Stimulated activated CD8-positive, alpha-beta memory T cell treated with anti-CD3 and anti-CD28 coated beads, Interleukin-4, amount 100 ng/mL, for 24 hours (primary cell): ENCODE measurements around the gene CYRIA.

ENCODE experiments used
- DNase-seq: peaks from one replicate; pipeline ENCODE4 v3.0.0-alpha.2; 2020; ENCODE audit warnings: low read depth

Gene CYRIA

GRCh38 chr2:16629770-16630169 lies 35.9 kb downstream of the CYRIA start:
- no peak for DNase-seq

GRCh38 chr2:16629044-16629443 lies 36.6 kb downstream of the CYRIA start:
- DNase-seq, result no peak

DNA sequence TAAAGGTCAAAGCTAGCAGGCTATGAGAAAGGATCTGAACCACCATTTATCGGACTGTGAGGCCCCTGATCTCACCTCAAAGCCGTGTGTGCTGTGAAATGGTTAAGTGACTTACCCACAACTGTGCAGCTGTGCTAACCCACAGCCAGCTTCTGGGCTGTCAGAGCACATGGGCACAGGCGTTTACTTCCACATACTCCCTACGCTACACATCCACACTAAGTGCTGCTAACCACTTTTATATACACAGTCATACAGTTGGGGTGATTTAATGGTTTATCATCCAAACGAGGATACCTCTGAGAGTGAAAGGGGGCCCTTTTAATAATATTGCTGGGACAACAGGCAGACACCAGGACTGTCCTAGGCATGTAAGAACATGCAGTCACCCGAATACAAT lies 37.3 kb downstream of the CYRIA start:
- DNase-seq, result no peak

- DNase-seq, result no peak
Observed at GRCh38 chr2:16626997-16627605, 38.5 kb downstream of the CYRIA start.

DNA sequence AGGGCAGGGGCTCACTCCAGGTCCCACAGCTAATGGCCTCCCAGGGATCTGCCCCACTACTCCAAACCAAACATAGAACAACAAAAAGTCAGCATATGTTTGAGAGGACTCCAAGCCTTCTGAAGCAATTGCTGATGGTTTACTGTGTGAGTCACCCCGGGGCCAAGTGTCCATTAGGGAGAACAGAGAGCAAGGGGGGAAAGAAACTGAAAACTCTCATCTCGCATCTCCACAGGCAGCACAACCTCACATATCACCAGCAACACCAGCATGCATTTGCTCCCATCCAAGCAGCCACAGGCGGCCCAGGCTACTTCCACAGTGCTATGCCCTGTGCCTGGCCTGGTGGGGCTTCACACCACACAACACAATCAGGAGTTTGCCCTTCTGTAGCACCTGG lies 39.1 kb downstream of the CYRIA start:
- no peak for DNase-seq

DNA sequence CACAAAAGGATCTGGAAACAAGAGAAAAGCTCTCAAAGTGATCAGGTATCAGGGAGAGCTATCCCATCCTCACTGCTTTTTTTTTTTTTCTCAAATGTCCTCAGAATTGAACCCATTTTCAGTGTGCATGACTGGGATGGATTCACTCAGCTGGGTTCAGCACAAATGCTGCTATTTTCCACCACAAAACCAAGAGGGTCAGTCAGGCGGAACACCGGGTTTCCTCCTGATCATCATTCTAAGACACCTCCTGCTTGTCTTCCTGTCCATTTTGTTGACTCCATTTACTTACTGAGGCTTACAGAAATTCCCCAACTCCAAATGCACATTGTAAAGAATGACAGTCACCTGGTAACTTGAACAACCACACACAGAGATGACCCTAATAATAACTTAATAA lies 39.9 kb downstream of the CYRIA start:
- DNase-seq, result no peak

- DNase-seq, result no peak
Observed at GRCh38 chr2:16625201-16625729, 40.4 kb downstream of the CYRIA start.

DNA sequence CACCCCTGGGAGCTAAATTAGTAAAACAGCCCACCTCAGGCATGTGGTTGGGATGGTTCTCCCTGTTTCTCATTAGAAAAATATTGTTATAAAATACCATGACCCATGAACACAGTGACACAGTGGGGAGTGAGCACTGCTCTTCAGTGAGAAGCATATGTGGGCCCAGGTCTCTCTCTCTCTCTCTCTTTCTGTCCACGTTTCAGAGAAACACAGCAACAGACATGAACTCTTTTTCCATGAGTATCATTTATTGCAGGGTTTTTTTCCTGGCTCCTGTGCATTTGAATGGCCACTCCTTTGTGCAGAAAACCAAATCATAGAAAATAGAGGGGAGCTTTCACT lies 41.2 kb downstream of the CYRIA start:
- no peak for DNase-seq

DNA sequence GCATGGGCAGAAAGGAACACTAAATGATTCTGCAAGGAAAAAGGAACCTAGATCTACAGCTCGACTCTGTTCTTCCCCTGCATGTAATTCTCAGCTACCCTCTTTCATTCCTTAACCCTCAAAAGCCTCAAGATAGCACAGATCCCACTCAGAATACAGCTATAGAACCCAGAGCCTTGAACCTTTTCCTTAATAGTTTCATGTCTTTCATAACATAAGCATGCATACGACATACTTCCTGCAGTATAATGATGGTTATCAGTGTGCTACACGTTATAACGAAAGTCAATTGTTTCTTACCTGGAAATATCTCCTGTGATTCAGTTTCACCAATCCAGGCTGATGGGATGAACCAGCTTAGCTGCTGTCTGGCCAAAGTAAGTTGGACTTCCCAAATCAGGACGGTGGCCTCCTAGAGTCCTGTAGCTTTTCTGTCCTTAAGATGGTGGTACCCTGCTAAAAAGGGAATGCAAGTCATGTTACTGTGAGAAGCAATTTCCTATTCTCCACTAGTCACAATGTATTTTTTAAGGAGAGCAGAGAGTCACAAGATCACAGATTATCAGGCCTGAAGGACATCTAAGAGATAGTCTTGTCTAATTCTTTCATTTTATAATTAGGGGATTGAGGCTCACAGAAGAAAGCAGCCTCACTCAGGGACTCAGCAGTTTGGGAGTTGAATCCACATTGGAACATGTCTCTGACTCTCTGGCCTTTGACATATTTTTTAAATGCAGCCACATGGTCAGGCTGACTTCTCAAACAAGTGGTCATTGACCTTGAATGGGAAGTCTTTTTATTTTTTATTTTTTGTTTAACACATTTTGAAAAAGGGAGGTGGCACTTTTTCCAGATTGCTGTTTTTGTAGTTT lies 41.8 kb downstream of the CYRIA start:
- DNase-seq, result no peak

DNA sequence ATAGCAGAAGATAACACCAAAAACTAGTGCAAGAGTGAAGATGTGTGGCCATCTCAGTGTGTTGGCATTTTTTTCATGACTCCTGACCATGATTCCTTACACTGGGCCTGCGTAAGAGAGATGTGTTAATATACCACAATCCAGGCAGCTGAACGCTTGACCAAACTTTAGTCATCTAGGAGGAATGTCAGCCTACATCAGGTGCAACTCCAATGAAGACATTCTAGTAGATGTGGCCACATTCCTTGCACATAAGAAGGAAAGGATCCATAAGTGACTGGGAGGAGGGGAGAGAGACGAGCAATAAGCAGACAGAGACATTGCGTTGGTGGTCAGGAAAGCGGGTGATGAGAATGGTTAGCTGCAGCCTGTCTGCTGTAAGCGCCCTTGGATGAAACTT lies 42.6 kb downstream of the CYRIA start:
- DNase-seq, result no peak

GRCh38 chr2:16622399-16622968 lies 43.1 kb downstream of the CYRIA start:
- no peak for DNase-seq

DNA sequence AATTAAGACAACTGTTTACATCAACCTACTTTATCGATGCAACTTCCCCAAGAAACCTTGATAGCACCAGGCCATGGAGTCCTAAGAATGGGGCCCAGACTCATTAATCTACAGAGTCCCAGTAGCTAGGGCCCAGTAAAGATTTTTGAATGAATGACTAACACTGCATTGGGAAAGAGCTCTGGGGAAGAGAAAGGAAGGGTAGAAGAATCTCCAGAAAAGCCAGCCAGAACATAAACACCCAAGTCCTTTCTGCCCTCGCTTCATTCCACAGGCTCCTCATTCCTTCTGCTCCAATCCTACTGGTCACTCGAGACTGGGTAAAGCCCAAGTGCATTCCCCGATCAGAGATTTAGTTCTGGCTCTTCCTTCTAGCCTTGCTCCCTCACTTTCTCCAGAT lies 44.3 kb downstream of the CYRIA start:
- DNase-seq, result no peak

DNA sequence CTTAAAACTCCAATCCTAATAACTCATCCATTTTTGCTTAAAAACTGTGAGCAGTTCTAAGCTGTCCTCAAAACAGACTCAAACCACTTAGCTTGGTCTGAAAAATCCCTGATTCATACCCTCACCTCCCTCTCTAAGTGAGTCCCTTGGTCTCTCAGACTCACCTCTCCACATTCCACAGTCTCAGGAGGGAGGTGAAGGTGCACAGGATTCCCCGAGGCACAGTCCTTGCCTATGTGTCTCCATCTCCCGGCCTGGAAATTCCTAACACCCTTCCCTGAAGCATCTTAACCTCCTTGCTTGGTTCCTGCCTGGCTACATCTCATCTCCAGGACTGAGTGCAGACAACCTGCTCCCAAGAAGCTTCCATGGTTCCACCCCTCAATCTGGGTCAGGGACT lies 45.0 kb downstream of the CYRIA start:
- no peak for DNase-seq

- DNase-seq, result no peak
Observed at GRCh38 chr2:16619576-16620245, 45.9 kb downstream of the CYRIA start.

DNA sequence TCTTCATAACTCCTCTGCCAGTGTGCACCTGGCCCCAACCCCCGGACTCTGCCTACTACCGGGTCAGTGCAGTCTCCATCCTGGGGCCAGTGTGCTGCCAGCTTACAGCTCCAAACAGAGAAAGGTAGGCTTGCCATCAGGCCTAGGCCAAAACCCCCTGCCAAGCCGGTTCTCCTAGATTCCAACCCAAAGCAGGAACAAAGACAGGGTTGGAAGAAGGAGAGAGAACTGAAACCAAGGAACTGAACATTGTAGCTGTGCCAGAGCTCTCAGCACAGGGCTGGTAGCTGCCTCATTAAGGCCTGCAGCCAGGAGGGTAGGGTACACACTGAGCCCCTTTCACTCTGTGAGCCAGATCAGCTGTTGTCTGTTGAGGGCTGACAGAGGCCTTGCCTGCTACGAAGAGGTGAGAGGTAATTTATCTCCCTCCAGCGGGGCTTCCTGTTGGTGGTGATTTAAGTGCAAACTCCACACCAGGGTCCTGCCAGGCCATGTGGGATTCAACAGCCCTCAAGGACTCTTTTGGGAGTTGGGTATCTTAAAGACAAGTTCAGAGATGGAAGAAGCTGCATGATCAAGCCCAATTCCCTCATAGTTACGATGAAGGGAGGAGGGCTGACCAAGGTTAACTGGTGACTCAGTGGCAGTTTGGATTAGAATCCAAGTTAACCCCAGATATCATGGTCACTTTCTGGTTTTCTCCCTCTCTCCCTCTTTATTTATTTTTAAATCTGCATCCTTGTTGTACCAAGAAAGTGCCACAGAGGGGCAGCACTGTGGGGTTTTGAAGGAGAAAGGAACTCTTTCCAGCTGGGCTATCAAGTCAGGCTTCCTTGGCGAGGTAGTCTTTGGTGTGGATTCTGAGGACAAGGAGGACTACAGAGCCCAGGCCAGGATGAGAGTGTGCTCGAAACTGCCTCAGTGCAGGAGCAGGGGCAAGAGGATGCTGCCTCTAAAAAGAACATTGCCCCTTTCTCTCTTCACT lies 48.1 kb downstream of the CYRIA start:
- DNase-seq, result no peak
